HepG2 (cell line): ENCODE results near the gene SLC39A10. TPM values are rescaled to one million over a fixed set of nuclear protein-coding genes. Genes with fewer than 3 reads are reported as not detected.

Experiments used
- GABPB1 ChIP-seq: IDR thresholded peaks from 2 replicates; pipeline ENCODE4 v1.6.1; 2016; ENCODE audit warnings: mild to moderate bottlenecking, missing genetic modification reagents, moderate library complexity, missing compliant biosample characterization
- ISL2 ChIP-seq: sonication (generic); formaldehyde crosslinking; IDR thresholded peaks from 2 replicates; pipeline ENCODE4 v1.5.0; 2020; ENCODE audit warnings: missing genetic modification reagents
- LRRFIP1 ChIP-seq: sonication (generic); formaldehyde crosslinking; conservative IDR thresholded peaks from 2 replicates; pipeline ENCODE4 v1.4.0; 2020; ENCODE audit warnings: missing genetic modification reagents
- NFKB2 ChIP-seq: sonication (generic); formaldehyde crosslinking; IDR thresholded peaks from 2 replicates; pipeline ENCODE4 v1.4.0; 2020; ENCODE audit warnings: missing genetic modification reagents, borderline replicate concordance
- REL ChIP-seq: sonication (generic); formaldehyde crosslinking; conservative IDR thresholded peaks from 2 replicates; pipeline ENCODE4 v1.8.0; 2022; ENCODE audit warnings: mild to moderate bottlenecking, missing genetic modification reagents, moderate library complexity
- REPIN1 ChIP-seq: sonication (generic); formaldehyde crosslinking; IDR thresholded peaks from 2 replicates; pipeline ENCODE4 v1.8.0; 2022; ENCODE audit warnings: missing genetic modification reagents, low read depth, mild to moderate bottlenecking, borderline replicate concordance
- SALL1 ChIP-seq: sonication (generic); formaldehyde crosslinking; IDR thresholded peaks from 2 replicates; pipeline ENCODE4 v1.8.0; 2022; ENCODE audit warnings: mild to moderate bottlenecking, missing genetic modification reagents
- SIN3A ChIP-seq: IDR thresholded peaks from 2 replicates; pipeline ENCODE4 v1.6.1; 2011; ENCODE audit warnings: low read depth, mild to moderate bottlenecking, control low read depth, low read length, borderline replicate concordance
- SNAPC2 ChIP-seq: sonication (generic); formaldehyde crosslinking; IDR thresholded peaks from 2 replicates; pipeline ENCODE4 v1.8.1; 2022; ENCODE audit warnings: mild to moderate bottlenecking, missing genetic modification reagents
- SOX6 ChIP-seq, 2 experiments: fragments of 450-650 bp in 1 of 2; sonication (generic) in 1 of 2; formaldehyde crosslinking in 1 of 2; IDR thresholded peaks; 2 replicates each; pipeline versions ENCODE4 v1.4.0 to v1.6.1; 2017 to 2020; ENCODE audit warnings: antibody characterized with exemption in 1 of 2, mild to moderate bottlenecking in 1 of 2, missing genetic modification reagents in 1 of 2
- SP2 ChIP-seq: sonication (generic); formaldehyde crosslinking; IDR thresholded peaks from 2 replicates; pipeline ENCODE4 v1.5.1; 2020; ENCODE audit warnings: mild to moderate bottlenecking, missing genetic modification reagents
- TEAD2 ChIP-seq: sonication (generic); formaldehyde crosslinking; IDR thresholded peaks from 2 replicates; pipeline ENCODE4 v1.9.0; 2021; ENCODE audit warnings: missing genetic modification reagents
- ZBTB49 ChIP-seq: sonication (generic); formaldehyde crosslinking; IDR thresholded peaks from 2 replicates; pipeline ENCODE4 v1.4.0; 2020; ENCODE audit warnings: missing genetic modification reagents, borderline replicate concordance
- ZNF17 ChIP-seq: sonication (generic); formaldehyde crosslinking; IDR thresholded peaks from 2 replicates; pipeline ENCODE4 v1.5.0; 2020; ENCODE audit warnings: mild to moderate bottlenecking, missing genetic modification reagents
- ZNF205 ChIP-seq: IDR thresholded peaks from 2 replicates; pipeline ENCODE4 v1.6.1; 2018; ENCODE audit warnings: missing biosample characterization, missing genetic modification reagents
- ZNF335 ChIP-seq: sonication (generic); formaldehyde crosslinking; IDR thresholded peaks from 2 replicates; pipeline ENCODE4 v1.4.0; 2020; ENCODE audit warnings: missing genetic modification reagents
- polyA plus RNA-seq, 8 experiments: library from polyadenylated mRNA; depleted of rRNA in 3 of 8; stranded (reverse) in 7 of 8; unstranded in 1 of 8; fragments of >200 nt; fragmentation: Illumina TruSeq in 4 of 8; extraction: Trizol in 4 of 8; gene quantifications; 2 replicates each; pipeline versions ENCODE4 v1.2.1 to v1.2.3, GENCODE V29; 2011 to 2016; ENCODE audit warnings: low read depth in 4 of 8, missing spikeins in 1 of 8, mixed read lengths in 1 of 8; ENCODE audit not compliant: insufficient read depth in 1 of 8
- total RNA-seq, 5 experiments: library from RNA; depleted of rRNA; stranded (reverse); fragments of >200 nt; fragmentation: Illumina TruSeq; extraction: Trizol; gene quantifications; 2 replicates each; pipeline ENCODE4 v1.2.3, GENCODE V29; 2016; ENCODE audit warnings: low read depth in 1 of 5
- TF ChIP-seq, protein P1 (sequence below), 2 experiments: sonication (generic) in 1 of 2; formaldehyde crosslinking in 1 of 2; IDR thresholded peaks; 2 replicates each; pipeline versions ENCODE4 v1.6.1 to v1.9.0; 2014 to 2022; ENCODE audit warnings: antibody characterized with exemption in 1 of 2, borderline replicate concordance in 1 of 2, inconsistent platforms in 1 of 2, low read depth in 1 of 2, missing genetic modification reagents in 1 of 2

SLC39A10 gene
- total and polyA plus RNA-seq, 2 of the 13 experiments (the other 11 are each of a cell fraction or from before 2014, with no cell fraction given), result 13.2 to 21.0 TPM

- TF ChIP-seq LRRFIP1 (CRISPR knock-in tag) (no peak), ZNF205 (CRISPR knock-in tag) (no peak), ZNF17 (CRISPR knock-in tag) (no peak), NFKB2 (CRISPR knock-in tag) (peak; percentile 84; the same call in 1 of the 2 replicates), TEAD2 (CRISPR knock-in tag) (no peak), REPIN1 (CRISPR knock-in tag) (peak; percentile 52; the same call in 1 of the 2 replicates), ZBTB49 (CRISPR knock-in tag) (no peak), REL (CRISPR knock-in tag) (peak; percentile 25; the same call in 1 of the 2 replicates), SP2 (no peak), SALL1 (CRISPR knock-in tag) (peak; percentile 84), SNAPC2 (CRISPR knock-in tag) (peak; percentile 37; the same call in 1 of the 2 replicates), GABPB1 (peak; percentile 48; the same call in 1 of the 2 replicates), ISL2 (CRISPR knock-in tag) (no peak), SIN3A (0 out of 2 replicates have a peak, but pooled peaks have one; percentile 25), ZNF335 (CRISPR knock-in tag) (peak; percentile 62; the same call in 1 of the 2 replicates), SOX6 (IDR thresholded peaks at IDR 0.05) (no peak), SOX6 (CRISPR knock-in tag; IDR thresholded peaks at IDR 0.05) (peak; percentile 6; the same call in 1 of the 2 replicates)
- TF ChIP-seq, protein P1, sequence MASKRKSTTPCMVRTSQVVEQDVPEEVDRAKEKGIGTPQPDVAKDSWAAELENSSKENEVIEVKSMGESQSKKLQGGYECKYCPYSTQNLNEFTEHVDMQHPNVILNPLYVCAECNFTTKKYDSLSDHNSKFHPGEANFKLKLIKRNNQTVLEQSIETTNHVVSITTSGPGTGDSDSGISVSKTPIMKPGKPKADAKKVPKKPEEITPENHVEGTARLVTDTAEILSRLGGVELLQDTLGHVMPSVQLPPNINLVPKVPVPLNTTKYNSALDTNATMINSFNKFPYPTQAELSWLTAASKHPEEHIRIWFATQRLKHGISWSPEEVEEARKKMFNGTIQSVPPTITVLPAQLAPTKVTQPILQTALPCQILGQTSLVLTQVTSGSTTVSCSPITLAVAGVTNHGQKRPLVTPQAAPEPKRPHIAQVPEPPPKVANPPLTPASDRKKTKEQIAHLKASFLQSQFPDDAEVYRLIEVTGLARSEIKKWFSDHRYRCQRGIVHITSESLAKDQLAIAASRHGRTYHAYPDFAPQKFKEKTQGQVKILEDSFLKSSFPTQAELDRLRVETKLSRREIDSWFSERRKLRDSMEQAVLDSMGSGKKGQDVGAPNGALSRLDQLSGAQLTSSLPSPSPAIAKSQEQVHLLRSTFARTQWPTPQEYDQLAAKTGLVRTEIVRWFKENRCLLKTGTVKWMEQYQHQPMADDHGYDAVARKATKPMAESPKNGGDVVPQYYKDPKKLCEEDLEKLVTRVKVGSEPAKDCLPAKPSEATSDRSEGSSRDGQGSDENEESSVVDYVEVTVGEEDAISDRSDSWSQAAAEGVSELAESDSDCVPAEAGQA (IDR thresholded peaks at IDR 0.05; ENCODE audit: low read depth), result no peak
- TF ChIP-seq, protein P1 (CRISPR knock-in tag; IDR thresholded peaks at IDR 0.05; ENCODE audit: borderline replicate concordance), result no peak; the same call in 1 of the 2 replicates
Observed at GRCh38 chr2:195657634-195658540, 861 bp downstream of the SLC39A10 start (continued).
